Measurements from ENCODE around the gene ZNF488.

The ZNF488 gene

GRCh38 chr10:47360419-47361040 is 23.6 kb downstream of the ZNF488 start:
- no peak overlapping the region for H3K4me3 ChIP-seq (ENCODE audit: low read depth, low read length)
- no peak for DNase-seq (ENCODE audit: low read depth)
- no peak for TF ChIP-seq CTCF (conservative IDR thresholded peaks at IDR 0.05; ENCODE audit: low read depth, low read length)

DNA sequence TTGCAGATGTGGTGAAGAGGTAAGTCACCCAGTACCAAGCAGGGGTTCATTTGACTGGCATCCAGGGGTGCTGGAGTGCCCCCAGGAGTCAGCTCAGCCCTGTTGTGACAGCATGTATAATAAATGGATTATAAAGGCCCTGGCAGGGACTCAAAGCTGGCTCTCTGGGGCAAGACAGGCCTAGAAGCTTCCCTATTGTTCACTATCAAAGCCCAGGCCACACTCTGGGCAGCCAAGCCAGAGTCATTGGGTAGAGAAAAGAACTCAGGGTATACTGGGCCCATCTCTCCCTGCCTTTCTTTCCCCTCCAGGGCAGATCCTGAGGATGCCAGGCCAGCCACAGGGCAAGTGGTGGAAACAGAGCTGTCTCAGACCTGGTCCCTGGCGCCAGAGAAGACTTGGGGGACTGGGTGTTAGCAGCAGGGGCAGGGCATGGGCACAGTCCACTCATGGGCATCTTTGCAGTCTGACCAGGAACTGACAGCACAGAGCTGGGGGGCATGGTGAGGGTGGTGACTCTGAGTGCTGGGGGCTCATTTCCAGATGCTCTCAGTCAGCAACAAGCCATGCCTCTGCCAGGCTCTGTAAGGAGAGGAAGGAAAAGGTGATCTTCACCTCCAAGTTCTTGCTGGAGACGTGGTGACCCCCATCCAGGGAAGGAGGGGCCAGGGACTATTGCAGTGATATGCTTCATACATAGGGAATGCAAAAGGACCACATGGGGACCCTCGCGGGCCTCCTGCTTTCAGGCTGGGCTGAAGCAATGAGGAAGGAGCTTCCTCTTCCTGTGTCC is 24.3 kb downstream of the ZNF488 start:
- H3K4me3 ChIP-seq (ENCODE audit: low read depth, low read length): no peak overlapping the region
- TF ChIP-seq CTCF (conservative IDR thresholded peaks at IDR 0.05; ENCODE audit: low read depth, low read length): no peak
- no peak for DNase-seq (ENCODE audit: low read depth)

DNA sequence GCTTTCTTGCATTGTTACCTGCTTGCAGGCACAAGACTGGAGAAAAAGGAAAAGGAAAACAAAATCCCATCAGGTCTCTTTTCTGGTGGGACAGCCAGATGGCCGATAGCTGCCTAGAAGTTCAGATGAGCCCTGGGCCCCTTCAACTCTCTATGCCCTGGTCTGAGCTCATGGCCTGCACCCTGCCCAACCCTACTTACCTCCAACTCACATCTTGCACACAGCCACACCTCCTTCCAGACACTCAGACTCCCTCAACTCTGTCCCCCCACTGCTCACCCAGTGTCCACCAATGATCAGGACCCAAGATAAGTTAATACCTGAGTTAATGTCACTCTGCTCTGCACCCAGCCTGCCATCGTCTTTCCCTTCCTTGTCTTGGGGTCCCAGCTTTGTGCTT is 25.0 kb downstream of the ZNF488 start:
- no peak for DNase-seq (ENCODE audit: low read depth)
- no peak for TF ChIP-seq CTCF (conservative IDR thresholded peaks at IDR 0.05; ENCODE audit: low read depth, low read length)
- no peak overlapping the region for H3K4me3 ChIP-seq (ENCODE audit: low read depth, low read length)

DNA sequence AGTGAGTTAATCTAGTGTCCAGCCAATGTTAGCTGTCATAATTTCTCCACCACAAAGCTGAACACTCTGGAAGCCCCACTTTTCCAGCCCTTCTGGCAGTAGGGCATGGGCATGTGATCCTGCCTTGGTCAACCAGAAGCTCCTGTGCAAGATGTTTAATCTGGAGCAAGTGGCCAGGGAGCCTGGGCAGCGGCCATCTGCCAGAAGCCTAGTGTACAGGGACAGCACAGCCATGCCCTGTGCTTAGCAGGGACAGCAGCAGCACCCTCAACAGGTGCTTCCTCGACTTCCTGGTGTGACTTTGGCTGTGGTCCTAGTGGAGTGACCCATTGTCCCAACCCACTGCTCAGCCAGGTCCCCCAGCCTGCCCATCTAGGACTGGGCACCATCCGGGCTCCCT is 25.6 kb downstream of the ZNF488 start:
- no peak for DNase-seq (ENCODE audit: low read depth)
- no peak for TF ChIP-seq CTCF (conservative IDR thresholded peaks at IDR 0.05; ENCODE audit: low read depth, low read length)
- no peak overlapping the region for H3K4me3 ChIP-seq (ENCODE audit: low read depth, low read length)

GRCh38 chr10:47357911-47358310 is 26.2 kb downstream of the ZNF488 start:
- no peak for TF ChIP-seq CTCF (conservative IDR thresholded peaks at IDR 0.05; ENCODE audit: low read depth, low read length)
- DNase-seq (ENCODE audit: low read depth): no peak
- H3K4me3 ChIP-seq (ENCODE audit: low read depth, low read length): no peak overlapping the region

DNA sequence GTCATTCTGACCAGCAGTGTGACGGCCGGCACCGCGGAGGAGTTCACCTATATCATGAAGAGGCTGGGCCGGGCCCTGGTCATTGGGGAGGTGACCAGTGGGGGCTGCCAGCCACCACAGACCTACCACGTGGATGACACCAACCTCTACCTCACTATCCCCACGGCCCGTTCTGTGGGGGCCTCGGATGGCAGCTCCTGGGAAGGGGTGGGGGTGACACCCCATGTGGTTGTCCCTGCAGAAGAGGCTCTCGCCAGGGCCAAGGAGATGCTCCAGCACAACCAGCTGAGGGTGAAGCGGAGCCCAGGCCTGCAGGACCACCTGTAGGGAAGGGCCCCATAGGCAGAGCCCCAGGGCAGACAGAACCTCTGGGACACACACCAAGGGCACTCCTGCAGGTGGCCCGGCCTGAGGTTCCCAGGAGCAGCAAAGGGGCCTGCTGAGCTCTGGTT is 26.9 kb downstream of the ZNF488 start:
- no peak for DNase-seq (ENCODE audit: low read depth)
- no peak overlapping the region for H3K4me3 ChIP-seq (ENCODE audit: low read depth, low read length)
- TF ChIP-seq CTCF (conservative IDR thresholded peaks at IDR 0.05; ENCODE audit: low read depth, low read length): no peak

- H3K4me3 ChIP-seq (ENCODE audit: low read depth, low read length): no peak overlapping the region
- DNase-seq (ENCODE audit: low read depth): no peak
- no peak for TF ChIP-seq CTCF (conservative IDR thresholded peaks at IDR 0.05; ENCODE audit: low read depth, low read length)
These were observed 27.4 kb downstream of the ZNF488 start for GRCh38 chr10:47356708-47357107.
